Muscle layer of colon (tissue), 2 donors: Measurements from ENCODE around the gene SNORC.
A peak's percentile ranks its signal among the peaks of the same experiment; 100 is the strongest.

Source experiments
- H3K27ac ChIP-seq: one replicate; pipeline ENCODE4 v1.7.0; 2013; ENCODE audit warnings: low read depth, mild to moderate bottlenecking, low read length, moderate library complexity
- H3K27me3 ChIP-seq, 2 donors: one replicate each; pipeline ENCODE4 v1.7.0; 2013; ENCODE audit warnings: low read length in 2 of 2, mild to moderate bottlenecking in 2 of 2; ENCODE audit not compliant: insufficient read depth in 2 of 2, control insufficient read depth in 1 of 2
- H3K36me3 ChIP-seq: one replicate; pipeline ENCODE4 v1.7.0; 2013; ENCODE audit warnings: mild to moderate bottlenecking, low read length; ENCODE audit not compliant: insufficient read depth
- H3K4me1 ChIP-seq: one replicate; pipeline ENCODE4 v1.7.0; 2013; ENCODE audit warnings: mild to moderate bottlenecking, low read length; ENCODE audit not compliant: insufficient read depth
- H3K4me3 ChIP-seq, 2 donors: one replicate each; pipeline ENCODE4 v1.7.0; 2013; ENCODE audit warnings: low read length in 2 of 2, low read depth in 1 of 2, mild to moderate bottlenecking in 1 of 2, moderate library complexity in 1 of 2
- H3K9ac ChIP-seq: one replicate; pipeline ENCODE4 v1.7.0; 2013; ENCODE audit warnings: low read length
- H3K9me3 ChIP-seq: one replicate; pipeline ENCODE4 v1.7.0; 2013; ENCODE audit warnings: mild to moderate bottlenecking, low read length
- donor health status: abdominal sarcoma.
- donor health status: Adenocarcinoma of cecum.

Gene SNORC

DNA sequence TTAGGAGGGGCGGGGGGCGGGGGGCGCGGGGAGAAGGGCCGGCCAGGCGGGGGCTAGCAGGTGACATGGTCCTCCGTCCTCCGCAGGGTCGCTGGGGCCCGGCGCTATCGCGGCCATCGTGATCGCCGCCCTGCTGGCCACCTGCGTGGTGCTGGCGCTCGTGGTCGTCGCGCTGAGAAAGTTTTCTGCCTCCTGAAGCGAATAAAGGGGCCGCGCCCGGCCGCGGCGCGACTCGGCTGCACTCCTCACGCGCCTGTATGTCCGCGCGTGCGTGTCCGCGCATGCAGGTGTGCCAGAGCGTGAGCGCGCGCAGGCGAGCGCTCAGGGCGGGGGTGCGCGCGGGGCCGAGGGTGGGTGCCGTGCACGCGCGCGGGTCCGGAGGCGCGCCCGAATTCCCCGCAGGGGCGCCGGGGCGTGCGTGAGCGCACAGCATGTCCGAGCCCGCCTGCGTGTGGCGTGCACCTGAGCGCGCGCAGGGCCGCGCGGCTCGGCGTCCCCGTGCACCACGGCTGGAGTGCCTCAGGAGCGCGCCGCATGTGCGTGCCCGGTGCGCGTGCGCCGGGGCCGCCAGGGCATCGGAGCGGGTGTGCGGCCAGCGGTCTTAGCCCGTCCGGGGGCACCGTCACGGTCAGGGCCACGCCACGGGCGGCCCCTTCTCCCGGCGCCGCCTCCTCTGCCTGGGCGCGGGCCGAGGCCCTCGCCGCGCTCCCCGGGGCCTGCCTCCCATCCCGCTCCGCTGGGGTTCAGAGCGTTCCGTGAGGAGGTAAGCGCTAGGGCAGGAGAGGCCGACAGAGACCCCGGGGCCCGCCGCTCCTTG lies 6.3 kb downstream of the SNORC start:
- H3K4me1 ChIP-seq, result no peaks in the 10 kb centered on the region
- H3K9me3 ChIP-seq, result no peaks in the 10 kb centered on the region
- peak overlapping the region in 1 of 2 donors; percentile 25 for H3K4me3 ChIP-seq
- H3K27ac ChIP-seq, result no peak overlapping the region
- H3K9ac ChIP-seq, result no peak overlapping the region
- no peaks in the 10 kb centered on the region for H3K36me3 ChIP-seq
- peaks cover 19 to 25% of the 10 kb centered on the region in 2 donors for H3K27me3 ChIP-seq

- no peak overlapping the region for H3K9ac ChIP-seq
- H3K9me3 ChIP-seq, result no peaks in the 10 kb centered on the region
- H3K4me3 ChIP-seq, result peak overlapping the region in 1 of 2 donors; percentile 25
- H3K27me3 ChIP-seq, result peaks cover 19 to 25% of the 10 kb centered on the region in 2 donors
- H3K36me3 ChIP-seq, result no peaks in the 10 kb centered on the region
- no peaks in the 10 kb centered on the region for H3K4me1 ChIP-seq
- no peak overlapping the region for H3K27ac ChIP-seq
Measured at GRCh38 chr2:232876978-232877441, 6.9 kb downstream of the SNORC start.

- H3K9me3 ChIP-seq, result no peaks in the 10 kb centered on the region
- no peaks in the 10 kb centered on the region for H3K36me3 ChIP-seq
- H3K4me1 ChIP-seq, result no peaks in the 10 kb centered on the region
- H3K27me3 ChIP-seq, result peaks cover 19 to 25% of the 10 kb centered on the region in 2 donors
- no peak overlapping the region for H3K9ac ChIP-seq
- no peak overlapping the region for H3K4me3 ChIP-seq
- no peak overlapping the region for H3K27ac ChIP-seq
Measured at GRCh38 chr2:232877940-232878511, 8.0 kb downstream of the SNORC start.

DNA sequence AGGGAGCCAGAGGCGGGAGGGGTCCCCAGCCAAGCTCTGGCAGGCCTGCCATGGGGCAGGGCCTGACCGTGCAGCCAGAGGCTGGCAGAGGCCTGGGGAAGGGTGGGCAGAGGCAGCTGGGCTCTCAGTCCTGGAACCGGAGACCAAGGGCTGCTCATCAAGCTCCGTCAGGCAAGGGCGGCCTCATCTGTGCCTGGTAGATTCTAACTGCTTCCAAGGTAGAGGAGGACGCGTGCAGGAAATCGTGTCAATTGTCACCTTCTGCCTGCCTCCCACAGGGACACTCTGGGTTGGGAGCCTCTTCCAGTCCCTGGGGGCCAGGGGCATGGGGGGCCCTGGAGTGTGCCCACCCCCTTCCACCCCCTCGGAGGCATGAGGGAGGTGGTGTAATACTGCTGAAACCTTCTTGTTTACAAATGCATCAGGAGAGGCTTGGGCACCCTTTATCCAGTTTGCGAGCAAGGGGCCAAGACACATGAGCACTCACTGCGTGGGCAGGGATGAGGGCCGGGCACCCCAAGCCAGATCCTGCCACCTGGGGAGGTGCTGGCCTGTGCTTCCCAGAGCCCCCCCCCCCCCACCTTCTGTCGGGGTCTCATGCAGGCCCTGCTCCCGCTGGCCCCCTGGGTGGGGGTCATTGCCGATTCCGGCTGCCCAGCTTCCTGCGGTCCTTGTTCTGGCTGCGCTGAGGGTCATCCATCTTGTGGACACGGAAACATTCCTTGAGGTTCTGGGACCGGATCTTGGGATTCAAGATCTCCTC lies 9.0 kb downstream of the SNORC start:
- Histone ChIP-seq H3K27me3 (peaks cover 19 to 25% of the 10 kb centered on the region in 2 donors), H3K27ac (no peak overlapping the region), H3K9ac (no peak overlapping the region), H3K9me3 (no peaks in the 10 kb centered on the region), H3K4me3 (no peak overlapping the region), H3K4me1 (no peaks in the 10 kb centered on the region), H3K36me3 (no peaks in the 10 kb centered on the region)

- no peak overlapping the region for H3K27ac ChIP-seq
- no peak overlapping the region for H3K9ac ChIP-seq
- H3K4me1 ChIP-seq, result no peaks in the 10 kb centered on the region
- no peak overlapping the region for H3K4me3 ChIP-seq
- H3K27me3 ChIP-seq, result peaks cover 19 to 25% of the 10 kb centered on the region in 2 donors
- no peaks in the 10 kb centered on the region for H3K36me3 ChIP-seq
- no peaks in the 10 kb centered on the region for H3K9me3 ChIP-seq
Measured at GRCh38 chr2:232879618-232880494, 9.8 kb downstream of the SNORC start.

DNA sequence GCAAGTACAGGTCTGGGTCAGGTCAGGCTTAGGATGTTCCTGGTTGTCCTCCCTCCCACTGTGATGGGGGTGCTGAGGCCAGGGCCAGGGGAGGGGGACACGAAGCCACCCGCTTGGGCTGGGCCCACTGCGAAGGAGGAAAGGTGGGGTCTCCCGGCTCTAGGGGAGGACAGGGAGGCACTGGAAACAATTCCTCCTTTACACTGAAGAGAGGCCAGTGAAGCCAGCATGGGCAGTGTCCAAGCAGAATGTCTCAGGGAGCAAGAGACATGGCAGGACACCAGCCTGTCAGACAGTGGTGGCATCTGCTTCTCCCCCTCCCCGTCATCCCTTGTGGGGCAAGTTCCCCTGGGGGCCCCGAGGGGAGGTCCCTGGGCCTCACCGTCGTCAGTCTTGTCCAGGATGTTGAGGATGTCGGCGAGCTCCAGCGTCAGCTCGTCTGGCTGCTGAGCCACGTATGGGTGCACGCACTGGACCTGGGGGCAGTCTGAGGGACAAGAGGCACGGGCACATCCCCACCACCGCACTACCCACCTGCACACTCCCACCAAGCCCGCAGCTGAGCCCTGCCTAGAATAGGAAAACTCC lies 10.8 kb downstream of the SNORC start:
- Histone ChIP-seq H3K27ac (no peak overlapping the region), H3K9ac (no peak overlapping the region), H3K4me1 (no peaks in the 10 kb centered on the region), H3K4me3 (no peak overlapping the region), H3K27me3 (peaks cover 12 to 17% of the 10 kb centered on the region in 2 donors), H3K36me3 (no peaks in the 10 kb centered on the region), H3K9me3 (no peaks in the 10 kb centered on the region)

- no peak overlapping the region for H3K27ac ChIP-seq
Measured at GRCh38 chr2:232882085-232882484, 12.0 kb downstream of the SNORC start.

GRCh38 chr2:232882505-232883115 lies 12.5 kb downstream of the SNORC start:
- Histone ChIP-seq H3K9ac (no peak overlapping the region), H3K4me3 (no peak overlapping the region), H3K27ac (no peak overlapping the region), H3K36me3 (no peaks in the 10 kb centered on the region), H3K4me1 (no peaks in the 10 kb centered on the region), H3K27me3 (peaks cover 6 to 12% of the 10 kb centered on the region in 2 donors), H3K9me3 (no peaks in the 10 kb centered on the region)

More at GRCh38 chr2:232882085-232882484, 12.0 kb downstream of the SNORC start:
- Histone ChIP-seq H3K4me3 (no peak overlapping the region), H3K27me3 (peaks cover 11 to 16% of the 10 kb centered on the region in 2 donors), H3K9ac (no peak overlapping the region), H3K36me3 (no peaks in the 10 kb centered on the region), H3K9me3 (no peaks in the 10 kb centered on the region), H3K4me1 (no peaks in the 10 kb centered on the region)

DNA sequence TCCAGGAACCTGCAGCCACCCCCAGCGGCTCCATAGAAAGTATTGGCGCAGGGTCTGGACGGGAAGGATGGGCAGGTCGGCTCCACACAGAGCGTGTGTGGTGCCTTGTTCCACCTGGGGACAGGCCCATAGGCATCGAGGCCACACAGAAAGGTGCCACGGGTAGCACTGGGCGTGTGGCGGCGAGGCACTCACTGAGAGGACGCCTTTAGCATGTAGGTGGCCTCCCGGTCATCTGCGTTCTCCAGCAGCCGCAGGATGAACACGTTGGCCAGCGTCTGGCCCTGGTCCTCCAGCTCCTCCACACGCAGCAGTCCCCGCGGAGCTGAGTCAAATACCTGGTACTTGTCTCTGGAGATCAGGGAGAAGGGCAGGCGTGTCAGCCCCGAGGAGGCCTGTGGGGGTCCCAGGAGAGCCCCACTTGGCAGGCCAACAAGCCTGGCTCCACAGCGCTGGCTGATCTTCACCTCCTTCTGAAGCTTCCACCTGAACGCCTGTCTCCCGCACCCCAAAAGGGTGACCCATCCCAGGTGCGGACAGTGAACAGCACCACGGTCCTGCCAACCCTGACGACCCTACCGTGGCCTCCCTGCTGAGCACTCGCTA lies 13.2 kb downstream of the SNORC start:
- H3K36me3 ChIP-seq, result no peaks in the 10 kb centered on the region
- H3K27me3 ChIP-seq, result peaks cover 0 to 7% of the 10 kb centered on the region in 2 donors
- no peaks in the 10 kb centered on the region for H3K9me3 ChIP-seq
- H3K4me1 ChIP-seq, result no peaks in the 10 kb centered on the region
- no peak overlapping the region for H3K9ac ChIP-seq
- no peak overlapping the region for H3K4me3 ChIP-seq
- no peak overlapping the region for H3K27ac ChIP-seq

GRCh38 chr2:232884001-232884421 lies 13.9 kb downstream of the SNORC start:
- H3K27me3 ChIP-seq, result peaks cover 0 to 7% of the 10 kb centered on the region in 2 donors
- no peaks in the 10 kb centered on the region for H3K9me3 ChIP-seq
- H3K9ac ChIP-seq, result no peak overlapping the region
- H3K27ac ChIP-seq, result no peak overlapping the region
- H3K36me3 ChIP-seq, result no peaks in the 10 kb centered on the region
- H3K4me3 ChIP-seq, result no peak overlapping the region
- H3K4me1 ChIP-seq, result no peaks in the 10 kb centered on the region
